GM12872 (cell line): ENCODE data around the gene PI4K2A.

ENCODE experiments used
- CTCF ChIP-seq: IDR thresholded peaks from 3 replicates; pipeline ENCODE4 v1.5.1; 2011; ENCODE audit warnings: low read depth, mild to moderate bottlenecking, low read length, moderate library complexity; ENCODE audit not compliant: insufficient read depth

PI4K2A gene

GRCh38 chr10:97701438-97702069 lies 61.1 kb downstream of the PI4K2A start:
- TF ChIP-seq CTCF = peak; percentile 90

GRCh38 chr10:97703398-97704067 lies 63.1 kb downstream of the PI4K2A start:
- no peak for TF ChIP-seq CTCF

GRCh38 chr10:97704341-97704740 lies 63.9 kb downstream of the PI4K2A start:
- TF ChIP-seq CTCF = no peak

GRCh38 chr10:97705006-97705670 lies 64.7 kb downstream of the PI4K2A start:
- TF ChIP-seq CTCF = no peak

GRCh38 chr10:97707134-97707861 lies 66.8 kb downstream of the PI4K2A start:
- TF ChIP-seq CTCF = no peak

GRCh38 chr10:97708167-97708566 lies 67.7 kb downstream of the PI4K2A start:
- no peak for TF ChIP-seq CTCF
